ENCODE results near the gene TTC12. TPM values are rescaled to one million over a fixed set of nuclear protein-coding genes. Genes with fewer than 3 reads are reported as not detected.

The TTC12 gene
- total and polyA plus RNA-seq, 9 of the 15 experiments (the other 6 are each of a cell fraction or from before 2014, with no cell fraction given) = 5.1 to 19.9 (median 13.4) TPM

DNA sequence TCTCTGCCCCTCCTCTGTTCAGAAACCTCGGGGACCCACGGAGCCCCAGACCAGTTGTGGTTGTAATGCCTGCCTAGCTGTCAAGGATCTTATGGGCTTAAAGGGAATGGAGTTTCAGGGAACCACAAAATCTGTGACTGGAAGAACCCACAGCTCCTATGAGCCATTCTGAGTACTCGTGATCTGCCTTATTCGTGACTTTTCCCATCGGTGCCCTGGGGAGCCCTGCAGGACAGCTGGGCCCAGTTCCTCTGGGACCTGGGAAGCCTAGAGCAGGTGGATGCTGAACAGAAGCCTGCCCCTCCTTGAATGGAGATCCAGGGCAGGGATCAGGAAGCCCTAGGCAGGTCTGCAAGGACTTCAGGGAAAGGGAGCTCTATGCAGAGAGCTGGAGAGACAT, 42.1 kb upstream of the TTC12 start:
- FAIRE-seq (no peak), DNase-seq (ENCODE audit: extremely low read depth in 1 of 4, low spot score in 3 of 4) (no peak), ATAC-seq (no peak)
- no peak overlapping the region for H3K4me2 ChIP-seq (ENCODE audit: insufficient read depth, low read length)
- H2AFZ ChIP-seq (ENCODE audit: low read depth, low read length) = no peak overlapping the region
- H3K4me1 ChIP-seq (replicated peaks in 1 of 2; ENCODE audit: control insufficient read depth in 2 of 2, insufficient read depth in 2 of 2, low read length in 2 of 2) = no peaks in the 10 kb centered on the region
- in situ Hi-C loops (cut with MboI) = no loop called here
- WGBS (ENCODE audit: insufficient coverage, low coverage, missing lambda C conversion rate) = 0% methylated on average over 5 of the region's 5 CpGs
- CTCF ChIA-PET (ENCODE audit: low intra/inter-chr PET ratio) = no interaction called here
- no peaks in the 10 kb centered on the region for H3K9me1 ChIP-seq (ENCODE audit: control insufficient read depth, insufficient read depth, low read length)
- no peaks in the 10 kb centered on the region for H3K79me2 ChIP-seq (ENCODE audit: control insufficient read depth, insufficient read depth, low read length)
- no peaks in the 10 kb centered on the region for H3K9me3 ChIP-seq (replicated peaks; ENCODE audit: control insufficient read depth, insufficient read depth, low read depth, low read length)
- no peaks in the 10 kb centered on the region; the same call in 1 of the 2 replicates for H4K20me1 ChIP-seq (replicated peaks; ENCODE audit: control insufficient read depth, insufficient read depth, low read length)
- no peak overlapping the region for H3K4me3 ChIP-seq
- no peak overlapping the region for H3K27ac ChIP-seq (ENCODE audit: extremely low read depth, low read depth, low read length)
- H3K9ac ChIP-seq (ENCODE audit: insufficient read depth in 1 of 2, low read depth in 2 of 2, low read length in 2 of 2) = peak overlapping the region in 1 of 2 experiments; percentile 35; a peak in 1 of 4 replicates
- intact Hi-C loops (cut with micrococcal nuclease) = no loop called here
- POLR2A ChIA-PET = interaction anchor here (0.5 kb wide), 1 partner anchor 497 kb away, joined by 3 read pairs; no protein-coding TSS in a partner anchor
- no TSS peak for BruUV-seq (replicated peaks)
- H3K27me3 ChIP-seq (ENCODE audit: control insufficient read depth in 2 of 2, insufficient read depth in 2 of 2, low read length in 2 of 2) = peaks cover 31 to 66% of the 10 kb centered on the region in 2 experiments
- H3K36me3 ChIP-seq (ENCODE audit: control insufficient read depth, insufficient read depth, low read length) = no peaks in the 10 kb centered on the region
- TF ChIP-seq CREBBP (IDR thresholded peaks at IDR 0.05; ENCODE audit: low read depth, low read length) = no peak
- no peak for TF ChIP-seq ZNF263 (CRISPR knock-in tag; IDR thresholded peaks at IDR 0.05; ENCODE audit: borderline replicate concordance)
- no peak for TF ChIP-seq HNRNPH1 (optimal IDR thresholded peaks at IDR 0.05; ENCODE audit: low read depth, low read length)
- TF ChIP-seq, protein P1, sequence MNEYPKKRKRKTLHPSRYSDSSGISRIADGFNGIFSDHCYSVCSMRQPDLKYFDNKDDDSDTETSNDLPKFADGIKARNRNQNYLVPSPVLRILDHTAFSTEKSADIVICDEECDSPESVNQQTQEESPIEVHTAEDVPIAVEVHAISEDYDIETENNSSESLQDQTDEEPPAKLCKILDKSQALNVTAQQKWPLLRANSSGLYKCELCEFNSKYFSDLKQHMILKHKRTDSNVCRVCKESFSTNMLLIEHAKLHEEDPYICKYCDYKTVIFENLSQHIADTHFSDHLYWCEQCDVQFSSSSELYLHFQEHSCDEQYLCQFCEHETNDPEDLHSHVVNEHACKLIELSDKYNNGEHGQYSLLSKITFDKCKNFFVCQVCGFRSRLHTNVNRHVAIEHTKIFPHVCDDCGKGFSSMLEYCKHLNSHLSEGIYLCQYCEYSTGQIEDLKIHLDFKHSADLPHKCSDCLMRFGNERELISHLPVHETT (CRISPR knock-in tag; conservative IDR thresholded peaks at IDR 0.05 in 1 of 2, IDR thresholded peaks at IDR 0.05 in 1 of 2) = no peak
- no peak for TF ChIP-seq CCNT2 (IDR thresholded peaks at IDR 0.05; ENCODE audit: borderline replicate concordance, extremely low read depth, insufficient read length, low read depth, low read length)
- no peak for TF ChIP-seq NCOA6 (IDR thresholded peaks at IDR 0.05)
- no peak for TF ChIP-seq ZNF778 (CRISPR knock-in tag; IDR thresholded peaks at IDR 0.05)
- no peak for TF ChIP-seq HNRNPLL (IDR thresholded peaks at IDR 0.05; ENCODE audit: low read depth, low read length, poor library complexity, severe bottlenecking)
- no peak for TF ChIP-seq CBX2 (IDR thresholded peaks at IDR 0.05; ENCODE audit: insufficient read depth, low read length, poor library complexity, severe bottlenecking)
- TF ChIP-seq HDAC6 (IDR thresholded peaks at IDR 0.05; ENCODE audit: low read depth, low read length) = no peak
- TF ChIP-seq, protein P2, sequence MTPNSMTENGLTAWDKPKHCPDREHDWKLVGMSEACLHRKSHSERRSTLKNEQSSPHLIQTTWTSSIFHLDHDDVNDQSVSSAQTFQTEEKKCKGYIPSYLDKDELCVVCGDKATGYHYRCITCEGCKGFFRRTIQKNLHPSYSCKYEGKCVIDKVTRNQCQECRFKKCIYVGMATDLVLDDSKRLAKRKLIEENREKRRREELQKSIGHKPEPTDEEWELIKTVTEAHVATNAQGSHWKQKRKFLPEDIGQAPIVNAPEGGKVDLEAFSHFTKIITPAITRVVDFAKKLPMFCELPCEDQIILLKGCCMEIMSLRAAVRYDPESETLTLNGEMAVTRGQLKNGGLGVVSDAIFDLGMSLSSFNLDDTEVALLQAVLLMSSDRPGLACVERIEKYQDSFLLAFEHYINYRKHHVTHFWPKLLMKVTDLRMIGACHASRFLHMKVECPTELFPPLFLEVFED (CRISPR knock-in tag; conservative IDR thresholded peaks at IDR 0.05) = no peak
- TF ChIP-seq KLF13 (tag; IDR thresholded peaks at IDR 0.05; ENCODE audit: borderline replicate concordance, low read depth) = no peak
- TF ChIP-seq, protein P3, sequence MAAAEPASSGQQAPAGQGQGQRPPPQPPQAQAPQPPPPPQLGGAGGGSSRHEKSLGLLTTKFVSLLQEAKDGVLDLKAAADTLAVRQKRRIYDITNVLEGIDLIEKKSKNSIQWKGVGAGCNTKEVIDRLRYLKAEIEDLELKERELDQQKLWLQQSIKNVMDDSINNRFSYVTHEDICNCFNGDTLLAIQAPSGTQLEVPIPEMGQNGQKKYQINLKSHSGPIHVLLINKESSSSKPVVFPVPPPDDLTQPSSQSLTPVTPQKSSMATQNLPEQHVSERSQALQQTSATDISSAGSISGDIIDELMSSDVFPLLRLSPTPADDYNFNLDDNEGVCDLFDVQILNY (CRISPR knock-in tag; IDR thresholded peaks at IDR 0.05) = no peak
- TF ChIP-seq ZBTB1 (CRISPR knock-in tag; IDR thresholded peaks at IDR 0.05; ENCODE audit: borderline replicate concordance, low read depth) = no peak
- TF ChIP-seq, protein P4, sequence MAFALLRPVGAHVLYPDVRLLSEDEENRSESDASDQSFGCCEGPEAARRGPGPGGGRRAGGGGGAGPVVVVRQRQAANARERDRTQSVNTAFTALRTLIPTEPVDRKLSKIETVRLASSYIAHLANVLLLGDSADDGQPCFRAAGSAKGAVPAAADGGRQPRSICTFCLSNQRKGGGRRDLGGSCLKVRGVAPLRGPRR (CRISPR knock-in tag; IDR thresholded peaks at IDR 0.05) = no peak
- no peak for TF ChIP-seq RFX1 (IDR thresholded peaks at IDR 0.05)
- TF ChIP-seq, protein P5, sequence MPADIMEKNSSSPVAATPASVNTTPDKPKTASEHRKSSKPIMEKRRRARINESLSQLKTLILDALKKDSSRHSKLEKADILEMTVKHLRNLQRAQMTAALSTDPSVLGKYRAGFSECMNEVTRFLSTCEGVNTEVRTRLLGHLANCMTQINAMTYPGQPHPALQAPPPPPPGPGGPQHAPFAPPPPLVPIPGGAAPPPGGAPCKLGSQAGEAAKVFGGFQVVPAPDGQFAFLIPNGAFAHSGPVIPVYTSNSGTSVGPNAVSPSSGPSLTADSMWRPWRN (IDR thresholded peaks at IDR 0.05; ENCODE audit: low read depth) = no peak
